Measurements from ENCODE around the gene IER5L.

The IER5L gene

DNA sequence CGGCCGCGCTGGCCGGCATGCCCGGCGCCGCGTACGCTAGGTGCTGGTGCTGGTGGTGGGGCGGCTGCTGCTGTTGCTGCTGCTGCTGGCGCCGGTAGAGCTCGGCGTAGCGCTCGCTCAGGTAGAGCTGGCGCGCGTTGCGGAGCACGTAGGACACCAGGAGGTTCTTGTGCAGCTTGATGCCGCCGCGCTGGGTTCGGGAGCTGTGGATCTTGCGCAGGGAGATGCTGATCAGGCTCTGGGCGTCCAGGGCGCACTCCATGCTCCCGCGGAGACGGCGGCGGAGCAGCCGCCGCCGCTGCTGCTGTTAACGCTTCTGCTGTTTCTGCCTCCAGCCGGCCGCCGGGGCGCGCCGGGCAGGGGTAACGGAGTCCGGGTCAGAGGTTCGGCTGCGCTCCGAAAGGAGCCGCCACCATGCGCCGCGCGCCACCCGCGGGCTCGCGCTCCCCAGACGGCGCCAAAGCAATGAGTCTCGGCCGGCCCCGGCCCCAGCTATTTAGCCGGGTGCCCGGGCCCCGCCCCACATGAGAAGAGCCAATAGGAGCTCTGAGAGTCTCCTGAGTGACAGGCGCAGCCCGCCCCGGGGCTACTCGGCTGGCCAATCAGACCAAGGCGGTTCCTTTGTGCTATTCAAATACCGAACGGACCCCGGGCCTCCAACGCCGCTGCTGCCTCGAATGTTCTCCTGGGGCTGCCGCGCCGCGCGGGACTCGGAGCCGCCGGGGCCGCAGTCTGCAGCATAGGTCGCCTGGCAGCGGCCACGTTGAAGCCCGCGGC is at the start of gene IER5L:
Gene IER5L, minus strand, starts transcription at position 471 of the 777 bp plus-strand sequence. Its CDS starts 209 bp downstream, at position 262.
- peak; percentile 94 for DNase-seq

DNA sequence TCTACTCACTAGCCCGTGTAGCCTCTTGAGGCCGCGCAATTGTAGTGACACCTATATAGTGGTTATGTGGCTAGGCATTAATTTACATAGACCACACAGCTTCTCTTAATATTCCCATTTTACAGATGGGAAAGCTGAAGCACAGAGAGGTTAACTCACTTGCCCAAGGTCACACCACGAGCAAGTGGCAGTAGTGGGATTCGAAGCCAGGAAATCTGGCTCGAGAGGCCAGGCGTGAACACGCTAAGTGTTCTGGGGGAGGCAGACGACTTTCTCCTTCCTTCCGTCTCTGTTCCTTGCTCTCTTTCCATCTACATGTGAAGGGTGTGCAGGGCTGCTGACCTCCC is 49.8 kb upstream of the IER5L start:
- no peak for DNase-seq

DNA sequence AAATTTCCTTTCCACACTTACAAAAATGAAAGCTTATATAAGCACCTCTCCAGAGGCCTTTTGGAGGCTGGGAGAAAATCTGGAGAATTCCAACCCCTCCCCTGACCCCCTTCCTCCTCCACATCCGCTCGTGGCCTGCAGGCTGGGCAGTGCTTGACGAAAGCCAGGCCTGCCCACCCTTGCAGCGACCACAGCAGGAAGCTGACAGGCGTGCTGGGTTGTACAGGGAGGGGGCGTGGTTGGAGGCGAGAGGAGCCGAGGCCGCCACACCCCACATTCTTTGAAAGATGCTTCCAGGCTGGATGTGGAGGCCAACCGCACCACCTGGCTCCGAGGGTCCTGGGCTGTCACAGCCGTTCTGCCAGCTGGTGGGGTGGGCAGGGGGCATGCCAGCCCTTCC is 47.8 kb upstream of the IER5L start:
- DNase-seq: peak; percentile 67

DNA sequence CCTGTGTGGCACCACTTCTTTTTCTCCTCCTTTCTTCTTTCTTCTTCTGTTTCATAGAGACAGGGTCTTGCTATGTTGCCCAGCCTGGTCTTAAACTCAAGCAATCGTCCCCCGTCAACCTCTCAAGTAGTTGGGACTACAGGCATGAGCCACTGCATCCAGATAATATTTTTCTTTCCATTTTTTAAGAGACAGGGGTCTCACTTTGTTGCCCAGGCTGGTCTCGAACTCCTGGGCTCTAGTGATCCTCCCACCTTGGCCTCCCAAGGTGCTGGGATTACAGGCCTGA is 47.4 kb upstream of the IER5L start:
- no peak for DNase-seq

DNA sequence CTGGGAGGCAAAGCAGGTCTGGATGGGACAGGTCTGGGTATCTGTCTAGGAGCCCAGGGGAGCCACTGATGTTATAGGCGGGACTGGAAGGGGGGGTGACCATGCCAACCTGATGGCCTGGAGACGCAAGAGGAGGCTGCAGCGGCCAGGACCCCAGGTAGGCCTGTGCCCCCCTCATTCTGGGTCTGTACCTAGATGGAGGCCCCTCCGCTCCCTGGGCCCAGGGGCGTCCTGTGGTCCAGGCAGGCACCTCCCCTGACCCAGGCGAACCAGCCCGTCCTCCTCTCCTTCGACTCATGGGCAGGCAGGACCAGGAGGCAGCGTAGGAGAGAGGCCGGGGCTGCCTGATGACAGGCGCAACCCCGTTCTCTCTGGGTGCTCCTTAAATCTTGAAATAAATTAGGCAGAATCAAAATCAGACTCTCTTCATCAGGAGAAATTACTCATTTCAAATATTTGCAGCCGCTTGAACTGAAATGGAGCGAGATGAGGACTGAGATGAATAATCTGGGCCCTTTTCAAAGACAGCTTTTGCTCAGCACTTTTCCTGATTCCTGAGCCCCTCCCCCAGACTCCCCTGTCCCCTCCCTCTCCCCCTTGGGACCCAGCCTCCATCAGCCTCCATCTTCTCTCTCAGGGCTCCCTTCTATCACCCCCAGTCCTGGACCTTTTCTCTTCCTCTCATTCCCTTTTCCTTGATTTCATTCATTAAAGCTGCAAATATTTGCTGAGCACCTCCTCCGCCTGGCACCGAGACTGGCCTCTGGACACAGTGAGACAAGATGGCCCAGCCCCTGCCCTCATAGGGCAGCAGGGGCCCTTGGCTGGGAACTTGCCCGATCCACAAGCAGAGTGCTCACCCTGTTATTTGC is 46.8 kb upstream of the IER5L start:
- no peak for DNase-seq

DNA sequence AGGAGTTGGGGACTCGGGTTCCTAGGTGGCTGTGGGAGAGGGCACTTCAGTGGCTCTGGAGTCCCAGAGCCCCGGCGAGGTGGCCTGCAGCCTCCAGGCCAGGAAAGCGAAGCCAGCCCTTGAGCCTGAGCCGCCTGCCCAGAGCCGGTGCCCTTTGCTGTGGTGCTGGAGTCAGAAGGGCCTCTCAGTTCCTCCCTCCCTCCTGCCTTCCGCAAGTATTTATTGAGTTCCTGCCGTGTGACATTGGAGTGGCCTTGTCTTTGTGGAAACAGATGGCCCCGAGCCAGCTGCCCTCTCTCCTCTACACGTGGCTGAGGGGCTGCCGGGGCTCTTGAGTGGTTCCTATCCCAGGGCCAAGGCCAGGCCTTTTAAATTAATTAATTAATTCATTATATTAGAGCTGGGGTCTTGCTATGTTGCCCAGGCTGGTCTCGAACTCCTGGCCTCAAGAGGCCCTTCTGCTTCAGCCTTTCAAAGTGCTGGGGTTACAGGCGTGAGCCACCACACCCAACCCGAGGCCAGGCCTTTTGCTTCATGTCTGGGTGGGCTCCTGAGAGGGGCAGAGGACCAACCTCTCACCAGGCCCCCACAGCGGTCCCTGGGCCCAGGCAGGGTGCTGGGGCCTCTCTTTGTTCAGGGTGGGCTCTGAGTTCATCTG is 45.6 kb upstream of the IER5L start:
- no peak for DNase-seq

DNA sequence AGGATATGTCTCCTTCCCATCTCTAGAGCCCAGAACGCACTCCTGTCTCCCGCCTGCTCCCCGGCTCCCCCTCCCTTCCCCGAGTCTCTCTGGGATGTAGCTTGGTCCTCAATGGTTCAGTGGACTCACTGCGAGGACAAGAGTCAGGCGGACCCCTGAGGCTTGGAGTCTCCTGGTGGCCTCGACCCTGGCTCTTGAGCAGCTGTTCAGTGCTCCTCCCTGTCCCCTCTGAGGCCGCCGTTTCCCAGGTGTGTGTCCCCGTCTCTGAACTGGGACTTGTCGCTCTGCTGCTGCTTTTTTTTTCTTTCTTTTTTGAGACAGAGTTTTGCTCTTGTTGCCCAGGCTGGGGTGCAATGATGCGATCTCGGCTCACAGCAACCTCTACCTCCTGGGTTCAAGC is 44.8 kb upstream of the IER5L start:
- DNase-seq: no peak

DNA sequence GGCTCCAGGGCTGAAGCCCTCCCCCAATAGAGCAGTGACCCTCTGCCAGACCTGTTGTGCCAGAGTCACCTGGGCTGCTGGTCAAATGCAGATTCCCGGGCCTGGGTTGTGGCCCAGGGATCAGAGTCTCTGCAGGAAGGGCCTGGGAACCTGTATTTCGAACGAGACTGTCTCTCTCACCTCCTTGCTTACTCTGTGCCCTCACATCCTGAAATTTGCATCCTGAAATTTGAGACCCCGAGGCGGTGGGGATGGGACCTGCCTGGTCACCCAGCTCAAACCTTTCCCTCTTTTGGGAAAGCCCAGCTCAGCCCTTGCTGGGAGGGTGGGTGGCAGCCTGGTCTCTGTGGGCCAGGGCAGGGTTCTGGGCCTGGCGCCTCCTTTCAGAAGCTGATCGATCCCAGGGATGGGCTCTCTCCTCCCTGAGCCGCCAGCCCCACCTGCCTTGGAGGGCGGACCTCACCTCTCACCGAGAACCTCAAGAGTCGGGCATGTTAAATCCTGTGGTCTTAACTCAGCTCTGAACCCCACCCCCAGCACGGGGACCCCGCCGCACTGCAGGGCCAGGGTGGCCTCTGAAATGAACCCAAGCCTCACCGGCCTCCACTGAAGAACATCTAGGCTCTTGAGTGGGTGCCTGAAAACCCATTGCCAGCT is 44.0 kb upstream of the IER5L start:
- no peak for DNase-seq

DNA sequence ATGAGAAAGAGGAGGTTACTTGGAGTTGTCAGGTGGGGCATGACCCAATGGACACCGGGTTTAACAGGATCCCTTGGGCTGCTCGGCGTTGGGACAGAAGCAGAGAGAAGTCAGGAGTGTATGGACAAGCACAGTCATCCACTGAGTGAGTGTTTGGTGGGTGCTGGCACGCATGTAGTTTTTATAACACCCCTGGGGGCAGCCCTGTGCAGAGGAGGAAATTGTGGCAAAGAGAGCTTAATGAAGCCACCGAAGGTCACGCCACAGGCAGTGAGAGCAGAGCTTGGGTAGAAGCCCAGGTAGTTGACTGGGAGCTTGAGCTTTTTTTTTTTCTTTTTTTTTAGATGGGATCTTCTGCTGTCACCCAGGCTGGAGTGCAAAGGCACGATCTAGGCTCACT is 43.2 kb upstream of the IER5L start:
- no peak for DNase-seq

DNA sequence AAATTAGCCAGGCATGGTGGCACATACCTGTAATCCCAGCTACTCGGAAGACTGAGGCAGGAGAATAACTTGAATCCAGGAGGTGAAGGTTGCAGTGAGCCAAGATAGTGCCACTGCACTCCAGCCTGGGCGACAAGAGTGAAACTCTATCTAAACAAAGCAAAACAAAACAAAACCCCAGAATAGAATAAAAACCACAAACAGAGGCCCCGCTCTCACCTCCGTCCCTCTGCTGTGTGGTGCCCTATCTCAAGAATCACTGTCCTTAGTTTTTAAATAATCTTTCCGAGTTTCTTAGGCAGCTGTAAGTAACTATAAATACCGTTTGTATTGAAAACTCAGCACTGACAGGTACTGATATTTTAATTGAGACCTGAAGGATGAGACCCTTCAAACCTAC is 42.7 kb upstream of the IER5L start:
- DNase-seq: no peak

DNA sequence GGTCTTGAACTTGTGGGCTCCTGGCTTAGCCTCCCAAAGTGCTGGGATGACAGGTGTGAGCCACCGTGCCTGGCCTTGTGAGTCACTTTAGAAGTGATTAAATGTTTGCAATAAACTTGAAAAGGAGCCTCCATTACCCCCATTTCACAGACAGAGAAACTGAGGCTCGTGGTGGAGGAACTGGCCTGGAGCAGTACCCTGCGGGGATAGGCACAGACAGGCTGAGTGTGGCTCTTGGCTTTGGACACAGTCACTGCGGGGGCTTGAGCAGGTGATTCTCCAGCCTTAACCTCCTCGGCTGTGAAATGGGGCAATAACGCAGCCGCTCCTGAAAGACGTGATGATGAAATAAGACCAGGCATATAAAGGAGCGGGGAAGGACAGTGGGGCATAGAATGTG is 40.9 kb upstream of the IER5L start:
- no peak for DNase-seq

DNA sequence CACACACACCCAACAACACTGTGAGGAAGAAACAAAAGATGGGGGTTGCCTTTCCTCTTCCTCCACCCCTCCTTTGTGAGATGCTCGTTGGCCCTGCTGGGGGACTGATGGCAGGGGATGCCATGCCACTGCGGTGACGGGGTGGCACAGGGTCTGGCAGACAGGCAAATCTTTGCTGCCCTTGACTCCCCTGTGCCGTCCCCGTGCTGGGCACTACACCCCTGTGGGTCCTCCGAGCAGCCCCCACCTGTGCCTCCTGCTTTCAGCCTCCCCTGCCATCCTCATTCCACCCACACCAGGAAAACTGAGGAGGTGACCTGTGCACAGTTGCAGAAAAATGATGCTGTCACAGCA is 40.2 kb upstream of the IER5L start:
- DNase-seq: no peak

DNA sequence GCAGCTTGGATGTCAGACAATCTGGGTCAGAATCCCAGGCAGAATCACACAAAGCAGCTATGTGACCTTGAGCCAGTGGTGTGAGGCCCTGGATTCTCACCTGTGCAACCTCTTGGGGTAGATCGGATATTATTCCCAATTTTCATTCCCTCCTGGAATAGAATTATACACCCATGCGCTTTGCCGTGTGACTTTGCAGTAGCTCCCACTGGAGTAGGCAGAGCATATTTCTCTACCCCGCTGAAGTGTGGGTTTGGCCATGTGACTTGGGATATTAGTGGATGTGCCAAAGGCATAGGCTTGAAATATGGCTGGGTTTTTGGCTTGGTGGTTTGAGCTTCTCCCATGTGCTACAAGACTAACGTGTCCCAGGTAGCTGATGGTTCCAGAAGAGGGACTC is 35.5 kb upstream of the IER5L start:
- no peak for DNase-seq

DNA sequence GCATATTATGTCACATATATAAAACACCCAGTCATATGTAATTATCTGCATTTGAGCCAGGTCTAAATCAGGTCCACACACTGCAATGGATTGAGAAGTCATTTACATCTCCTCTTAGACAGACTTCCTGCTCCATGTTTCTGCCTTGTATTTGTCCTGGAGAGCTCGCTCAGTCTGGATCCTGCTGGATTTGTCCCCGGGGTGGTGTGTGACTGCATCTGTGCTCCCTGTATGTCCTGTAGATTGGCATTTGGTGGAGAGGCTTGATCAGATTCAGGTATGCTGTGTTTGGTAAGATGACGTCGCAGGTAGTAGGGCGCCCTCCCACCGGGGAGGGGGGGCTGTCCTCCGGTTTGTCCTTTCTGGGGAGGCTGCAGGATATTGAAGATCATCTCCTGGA is 33.6 kb upstream of the IER5L start:
- no peak for DNase-seq

DNA sequence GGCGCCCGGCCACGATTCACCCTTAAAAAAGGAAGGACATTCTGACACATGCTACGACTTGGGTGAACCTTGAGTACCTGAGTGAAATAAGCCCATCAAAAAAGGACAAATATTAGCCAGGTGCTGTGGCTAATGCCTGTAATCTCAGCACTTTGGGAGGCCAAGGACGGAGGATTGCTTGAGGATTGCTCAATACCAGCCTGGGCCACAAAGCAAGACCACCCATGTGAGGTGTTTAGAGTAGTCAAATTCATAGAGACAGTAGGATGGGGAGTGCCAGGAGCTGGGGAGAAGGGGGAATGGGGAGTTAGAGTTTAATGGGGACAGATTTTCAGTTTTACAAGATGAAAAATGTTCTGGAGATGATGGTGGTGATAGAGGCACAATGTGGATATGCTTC is 32.1 kb upstream of the IER5L start:
- no peak for DNase-seq

DNA sequence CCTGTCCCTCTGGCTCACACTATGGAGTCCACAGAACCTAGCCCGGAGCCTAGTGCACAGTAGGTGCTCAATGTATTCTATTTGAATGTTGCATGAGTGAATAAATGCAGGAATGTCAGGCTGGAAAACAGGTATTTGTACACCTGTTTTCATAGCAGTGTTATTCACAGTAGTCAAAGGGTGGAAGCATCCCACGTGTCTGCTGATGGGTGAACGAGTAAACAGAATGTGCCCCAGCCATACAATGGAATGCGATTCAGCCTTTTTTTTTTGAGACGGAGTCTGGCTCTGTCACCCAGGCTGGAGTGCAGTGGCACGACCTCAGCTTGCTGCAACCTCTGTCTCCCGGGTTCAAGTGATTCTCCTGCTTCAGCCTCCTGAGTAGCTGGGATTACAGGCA is 31.5 kb upstream of the IER5L start:
- no peak for DNase-seq

DNA sequence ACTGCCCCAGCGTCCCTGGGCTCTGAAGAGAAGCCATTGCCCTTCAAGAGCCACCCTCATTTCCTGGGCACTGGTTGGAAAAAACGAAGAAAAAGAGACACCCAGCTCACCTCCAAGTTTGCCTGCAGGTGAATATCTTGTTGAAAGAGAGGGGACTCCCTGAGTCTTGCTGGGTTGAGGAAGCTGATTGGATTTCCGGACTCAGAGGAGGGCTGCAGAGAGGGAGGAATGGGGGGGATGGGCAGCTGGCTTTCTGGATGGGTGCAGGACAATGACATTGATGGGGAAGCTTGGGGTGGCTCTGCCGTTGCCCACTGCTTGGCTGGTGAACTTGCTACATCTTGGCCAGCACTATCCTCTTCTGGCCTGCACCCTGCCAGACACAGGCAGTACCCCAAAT is 31.0 kb upstream of the IER5L start:
- no peak for DNase-seq

DNA sequence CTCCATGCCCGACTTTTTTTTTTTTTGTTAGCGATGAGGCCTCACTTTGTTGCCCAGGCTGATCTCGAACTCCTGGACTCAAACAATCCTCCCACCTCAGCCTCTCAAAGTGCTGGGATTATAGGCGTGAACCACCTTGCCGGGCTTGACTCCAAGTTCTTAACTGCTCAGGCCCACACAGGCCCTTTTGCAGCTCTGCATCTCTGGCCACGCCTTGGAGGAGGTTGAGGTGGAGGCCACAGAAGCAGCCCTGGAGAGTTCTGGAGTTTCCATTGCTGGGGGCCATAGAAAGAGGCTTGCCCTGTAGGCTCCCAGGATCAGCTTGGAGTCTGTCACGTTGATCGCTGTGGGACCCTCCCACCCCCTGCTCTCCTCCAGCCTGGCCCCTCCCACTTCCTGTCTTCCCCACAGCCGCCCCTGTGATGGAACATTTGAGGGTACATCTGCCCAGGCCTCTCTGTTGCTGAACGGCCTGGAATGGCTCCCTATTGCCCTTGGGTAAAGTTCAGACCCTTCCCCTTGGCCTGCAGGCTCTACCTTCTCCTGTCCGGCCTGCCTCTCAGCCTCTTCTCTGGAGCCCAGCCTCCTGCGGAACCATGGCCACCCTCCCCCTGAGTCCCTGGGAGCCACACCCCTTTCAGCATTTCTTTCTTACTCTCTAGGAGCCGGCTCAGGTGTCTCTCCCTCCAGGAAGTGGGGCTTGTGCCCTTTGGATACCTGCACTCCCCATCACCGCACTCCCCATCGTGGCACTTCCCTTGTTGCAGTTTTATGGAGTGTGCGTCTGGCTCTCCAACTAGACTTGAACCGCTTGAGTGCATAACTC is 30.4 kb upstream of the IER5L start:
- peak; percentile 77 for DNase-seq

DNA sequence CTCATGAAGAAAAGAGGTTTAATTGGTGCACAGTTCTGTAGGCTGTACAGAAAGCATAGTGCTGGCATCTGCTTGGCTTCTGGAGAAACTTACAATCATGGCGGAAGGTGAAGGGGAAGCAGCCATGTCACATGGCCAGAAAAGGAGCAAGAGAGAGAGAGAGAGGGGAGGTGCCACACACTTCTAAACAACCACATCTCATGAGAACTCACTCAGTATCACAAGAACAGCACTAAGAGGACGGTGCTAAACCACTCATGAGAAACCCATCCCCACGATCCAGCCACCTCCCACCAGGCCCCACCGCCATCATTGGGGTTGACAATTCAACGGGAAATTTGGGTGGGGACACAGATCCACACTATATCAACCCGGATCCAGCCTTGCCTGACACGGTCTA is 28.8 kb upstream of the IER5L start:
- no peak for DNase-seq

DNA sequence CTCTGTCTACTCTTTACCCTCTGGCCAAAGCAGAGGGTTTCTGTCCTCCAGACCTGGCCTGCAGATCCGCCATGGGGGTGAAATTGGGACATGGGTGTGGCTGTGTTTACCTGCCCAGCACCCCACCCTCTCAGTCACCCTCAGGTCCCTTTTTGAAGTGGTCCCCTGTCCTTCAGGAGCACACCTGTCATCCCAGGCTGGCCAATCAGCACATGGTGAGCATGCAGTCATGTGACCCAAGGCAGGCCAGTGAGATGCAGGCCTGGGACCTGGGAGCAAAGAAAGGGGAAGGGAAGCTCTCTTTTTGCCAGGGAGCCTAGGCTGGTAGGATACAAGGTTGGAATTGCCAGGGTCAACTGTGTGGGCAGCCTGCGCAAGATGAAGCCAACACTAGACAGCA is 28.3 kb upstream of the IER5L start:
- no peak for DNase-seq

DNA sequence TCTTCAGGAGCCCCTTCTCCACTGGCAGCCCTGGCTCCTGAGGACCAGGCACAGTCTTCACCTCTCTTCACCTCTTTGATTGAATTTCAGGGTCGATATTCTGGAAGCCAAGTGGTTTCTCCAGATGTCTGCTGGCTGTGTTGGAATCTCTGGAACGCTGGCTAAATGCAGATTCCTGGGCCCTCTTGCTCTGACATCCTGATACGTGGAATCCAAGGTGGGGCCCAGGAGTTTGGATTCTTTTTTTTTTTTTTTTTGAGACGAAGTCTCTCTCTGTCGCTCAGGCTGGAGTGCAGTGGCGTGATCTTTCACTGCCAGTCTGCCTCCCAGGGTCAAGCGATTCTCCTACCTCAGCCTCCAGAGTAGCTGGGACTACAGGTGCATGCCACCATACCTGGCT is 26.8 kb upstream of the IER5L start:
- no peak for DNase-seq

DNA sequence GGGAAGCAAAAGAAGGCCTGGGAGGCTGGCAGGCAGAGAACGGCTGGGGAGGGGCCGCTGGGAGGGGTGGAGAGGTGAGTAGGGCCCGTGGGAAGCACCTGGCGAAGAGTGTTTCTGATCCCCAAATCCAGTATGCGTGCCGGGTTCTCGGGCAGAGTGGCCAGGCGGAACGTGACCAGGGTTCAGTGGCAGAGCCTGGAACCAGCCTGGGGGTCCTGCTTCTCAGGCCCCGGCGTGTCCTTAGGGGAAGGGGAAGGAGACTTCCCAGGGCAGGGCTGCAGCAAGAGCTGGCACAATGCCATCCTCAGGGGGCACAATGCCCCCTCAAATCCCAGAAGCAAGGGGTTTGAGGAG is 25.5 kb upstream of the IER5L start:
- no peak for DNase-seq

Data from stimulated activated CD8-positive, alpha-beta memory T cell treated with anti-CD3 and anti-CD28 coated beads, Interleukin-4, amount 100 ng/mL, for 48 hours (primary cell).